ENCODE data around the gene MAPK12.

DNA sequence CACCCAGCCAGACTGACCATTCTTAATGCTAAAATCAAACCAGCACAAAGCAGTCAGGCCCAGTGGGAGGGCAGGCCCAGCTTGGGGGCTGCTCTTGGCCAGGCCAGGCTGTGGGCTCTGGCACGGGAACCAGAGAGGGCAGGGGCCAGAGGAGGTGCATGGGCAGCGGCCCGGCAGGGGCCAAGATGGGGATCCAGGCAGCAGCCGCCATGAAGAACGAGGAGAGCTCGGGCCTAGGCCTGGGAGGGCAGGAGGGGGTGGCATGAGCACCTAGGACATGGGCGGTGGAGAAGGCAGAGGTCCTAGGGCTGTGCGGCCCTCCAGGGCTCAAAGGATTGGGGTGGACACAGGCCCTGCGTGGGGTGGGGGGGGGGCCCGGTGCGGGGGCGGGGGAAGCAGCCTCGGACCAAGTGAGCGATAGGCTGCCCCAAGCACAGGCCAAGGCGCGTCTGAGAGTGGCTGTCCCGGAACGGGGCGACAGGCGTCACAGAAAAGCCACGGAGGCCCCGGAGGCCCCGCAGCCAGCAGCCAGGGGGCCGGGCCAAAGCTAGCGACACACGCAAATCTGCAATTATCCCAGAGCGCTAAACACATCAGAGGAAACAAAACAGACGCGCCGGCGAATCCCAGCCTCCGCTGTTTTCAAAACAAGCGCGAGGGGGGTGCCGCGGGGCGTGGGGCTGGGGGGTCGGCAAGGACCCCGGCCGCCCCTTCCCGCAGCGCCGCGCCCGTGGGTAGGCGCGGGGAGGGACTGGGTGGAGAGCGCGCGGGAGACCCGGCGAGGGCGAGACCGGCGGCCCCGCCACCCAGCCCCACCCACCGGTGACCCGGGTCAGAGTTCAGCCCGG lies 37.7 kb upstream of the MAPK12 start:
- TF ChIP-seq EZH2 (IDR thresholded peaks at IDR 0.05; ENCODE audit: insufficient read depth, poor library complexity, severe bottlenecking): no peak
- no peak for TF ChIP-seq EZH2phosphoT487 (IDR thresholded peaks at IDR 0.05; ENCODE audit: insufficient read depth, low read depth)

Data from GM23248 (cell line).